ENCODE measurements around the gene ZNF831.

Gene ZNF831

GRCh38 chr20:59214073-59214472, 50.5 kb downstream of the ZNF831 start:
- H3K79me2 ChIP-seq (ENCODE audit: insufficient read depth, low read length), result no peaks in the 10 kb centered on the region
- no peak overlapping the region for H3K4me2 ChIP-seq (ENCODE audit: insufficient read depth, low read length)
- no peaks in the 10 kb centered on the region for H3K4me1 ChIP-seq (ENCODE audit: insufficient read depth, low read length)
- DNase-seq (no peak), ATAC-seq (ENCODE audit: insufficient read depth, low read depth) (no peak)
- no peak overlapping the region for H3K9ac ChIP-seq (ENCODE audit: low read depth, low read length)
- no peak overlapping the region for H3K27ac ChIP-seq (ENCODE audit: low read length)
- no peaks in the 10 kb centered on the region for H3K36me3 ChIP-seq (ENCODE audit: insufficient read depth, low read length)
- no peaks in the 10 kb centered on the region for H3K9me3 ChIP-seq (ENCODE audit: insufficient read depth, low read length, severe bottlenecking)
- no peak overlapping the region for H2AFZ ChIP-seq (ENCODE audit: low read depth, low read length)
- H3K27me3 ChIP-seq (ENCODE audit: insufficient read depth, low read length, poor library complexity), result peaks cover 14% of the 10 kb centered on the region
- H3K4me3 ChIP-seq (ENCODE audit: low read depth in 1 of 2, low read length in 2 of 2), result no peak overlapping the region
- H4K20me1 ChIP-seq (ENCODE audit: insufficient read depth, low read length), result 0 out of 2 replicates have a peak, but pooled peaks cover 5% of the 10 kb centered on the region
- TF ChIP-seq EZH2 (IDR thresholded peaks at IDR 0.05; ENCODE audit: borderline replicate concordance, low read depth, low read length, severe bottlenecking), result no peak
- TF ChIP-seq CTCF (IDR thresholded peaks at IDR 0.05; ENCODE audit: borderline replicate concordance, extremely low read depth, low read length, poor library complexity, severe bottlenecking), result no peak

GRCh38 chr20:59214606-59215547, 51.3 kb downstream of the ZNF831 start:
- Histone ChIP-seq H4K20me1 (ENCODE audit: insufficient read depth, low read length) (0 out of 2 replicates have a peak, but pooled peaks cover 5% of the 10 kb centered on the region), H3K9me3 (ENCODE audit: insufficient read depth, low read length, severe bottlenecking) (no peaks in the 10 kb centered on the region), H3K4me1 (ENCODE audit: insufficient read depth, low read length) (no peaks in the 10 kb centered on the region), H3K4me2 (ENCODE audit: insufficient read depth, low read length) (no peak overlapping the region), H3K79me2 (ENCODE audit: insufficient read depth, low read length) (no peaks in the 10 kb centered on the region), H3K36me3 (ENCODE audit: insufficient read depth, low read length) (no peaks in the 10 kb centered on the region), H2AFZ (ENCODE audit: low read depth, low read length) (no peak overlapping the region), H3K27ac (ENCODE audit: low read length) (no peak overlapping the region), H3K27me3 (ENCODE audit: insufficient read depth, low read length, poor library complexity) (peaks cover 14% of the 10 kb centered on the region), H3K9ac (ENCODE audit: low read depth, low read length) (no peak overlapping the region), H3K4me3 (ENCODE audit: low read depth in 1 of 2, low read length in 2 of 2) (no peak overlapping the region)
- DNase-seq, result no peak
- no peak for ATAC-seq (ENCODE audit: insufficient read depth, low read depth)
- TF ChIP-seq CTCF (IDR thresholded peaks at IDR 0.05; ENCODE audit: borderline replicate concordance, extremely low read depth, low read length, poor library complexity, severe bottlenecking) (no peak), EZH2 (IDR thresholded peaks at IDR 0.05; ENCODE audit: borderline replicate concordance, low read depth, low read length, severe bottlenecking) (no peak)

- H2AFZ ChIP-seq (ENCODE audit: low read depth, low read length), result no peak overlapping the region
- ATAC-seq (ENCODE audit: insufficient read depth, low read depth) (no peak), DNase-seq (no peak)
- H3K9me3 ChIP-seq (ENCODE audit: insufficient read depth, low read length, severe bottlenecking), result no peaks in the 10 kb centered on the region
- no peak overlapping the region for H3K4me3 ChIP-seq (ENCODE audit: low read depth in 1 of 2, low read length in 2 of 2)
- H3K79me2 ChIP-seq (ENCODE audit: insufficient read depth, low read length), result no peaks in the 10 kb centered on the region
- H3K4me1 ChIP-seq (ENCODE audit: insufficient read depth, low read length), result no peaks in the 10 kb centered on the region
- no peak overlapping the region for H3K9ac ChIP-seq (ENCODE audit: low read depth, low read length)
- H3K36me3 ChIP-seq (ENCODE audit: insufficient read depth, low read length), result no peaks in the 10 kb centered on the region
- no peak overlapping the region for H3K27ac ChIP-seq (ENCODE audit: low read length)
- TF ChIP-seq EZH2 (IDR thresholded peaks at IDR 0.05; ENCODE audit: borderline replicate concordance, low read depth, low read length, severe bottlenecking) (no peak), CTCF (IDR thresholded peaks at IDR 0.05; ENCODE audit: borderline replicate concordance, extremely low read depth, low read length, poor library complexity, severe bottlenecking) (no peak)
- no peak overlapping the region for H3K4me2 ChIP-seq (ENCODE audit: insufficient read depth, low read length)
- peaks cover 27% of the 10 kb centered on the region for H3K27me3 ChIP-seq (ENCODE audit: insufficient read depth, low read length, poor library complexity)
- 0 out of 2 replicates have a peak, but pooled peaks cover 5% of the 10 kb centered on the region for H4K20me1 ChIP-seq (ENCODE audit: insufficient read depth, low read length)
Measured at GRCh38 chr20:59217173-59217572, 53.6 kb downstream of the ZNF831 start.
